Measurements from ENCODE around the gene TUBGCP3.

Gene TUBGCP3

DNA sequence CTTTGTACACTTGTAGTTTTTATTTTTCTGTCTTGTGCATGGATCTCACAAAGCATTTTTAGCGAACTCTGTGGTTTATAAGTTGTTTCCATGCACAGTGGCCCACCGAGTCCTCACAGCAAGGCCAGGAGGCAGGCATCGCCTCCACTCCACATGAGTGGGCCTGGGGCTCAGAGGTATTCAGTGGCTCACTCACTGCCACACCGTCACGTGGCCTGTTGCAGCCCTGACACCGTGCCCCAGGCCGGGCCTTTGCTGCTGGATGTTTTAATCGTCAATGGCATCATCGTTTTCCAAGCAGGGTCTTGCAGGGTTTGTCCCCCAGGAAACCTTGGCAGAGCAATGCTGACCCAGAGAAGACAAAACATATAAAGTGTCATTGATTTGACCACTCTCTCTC lies 152.0 kb downstream of the TUBGCP3 start:
- no peak for DNase-seq (ENCODE audit: low read depth)
- no peak for TF ChIP-seq CTCF (IDR thresholded peaks at IDR 0.05; ENCODE audit: insufficient read depth, low read depth, low read length, missing control alignments)
- no peak overlapping the region for H3K4me3 ChIP-seq (ENCODE audit: low read depth, low read length)
